ENCODE data around the gene TUBA3E.
"Not testable (repeated sequence)": the region's sequence is repeated elsewhere in the genome, so short reads cannot be mapped to it uniquely, and the experiment has no call there.

Gene TUBA3E

DNA sequence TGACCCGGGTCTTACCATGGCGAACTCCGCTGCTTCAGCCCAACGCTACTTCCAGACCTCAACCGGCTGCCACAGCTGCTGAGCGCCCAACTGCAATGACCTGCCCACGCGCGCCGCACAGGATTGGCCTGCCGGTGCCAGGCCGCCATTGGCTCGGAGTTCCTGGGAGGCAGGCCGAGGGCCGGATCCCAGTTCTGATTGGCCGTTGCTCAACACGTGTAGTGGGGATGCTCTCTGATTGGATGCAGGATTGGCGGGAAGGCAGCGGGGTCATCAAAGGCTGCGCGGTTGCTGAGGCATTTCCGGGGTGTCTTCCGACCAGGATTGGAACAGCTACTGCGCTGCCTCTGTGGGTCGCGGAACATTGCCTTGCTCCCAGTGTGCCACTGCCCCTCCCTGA is at the start of gene TUBA3E:
Gene TUBA3E, minus strand, starts transcription at position 97 of the 400 bp plus-strand sequence. Its CDS starts 79 bp downstream, at position 18.
- DNase-seq, result no peak

GRCh38 chr2:130246430-130246829 is 48.2 kb upstream of the TUBA3E start:
- no peak for DNase-seq

- no peak for DNase-seq
These were observed 47.7 kb upstream of the TUBA3E start for GRCh38 chr2:130245976-130246375.

GRCh38 chr2:130243359-130243758 is 45.1 kb upstream of the TUBA3E start:
- no peak for DNase-seq

DNA sequence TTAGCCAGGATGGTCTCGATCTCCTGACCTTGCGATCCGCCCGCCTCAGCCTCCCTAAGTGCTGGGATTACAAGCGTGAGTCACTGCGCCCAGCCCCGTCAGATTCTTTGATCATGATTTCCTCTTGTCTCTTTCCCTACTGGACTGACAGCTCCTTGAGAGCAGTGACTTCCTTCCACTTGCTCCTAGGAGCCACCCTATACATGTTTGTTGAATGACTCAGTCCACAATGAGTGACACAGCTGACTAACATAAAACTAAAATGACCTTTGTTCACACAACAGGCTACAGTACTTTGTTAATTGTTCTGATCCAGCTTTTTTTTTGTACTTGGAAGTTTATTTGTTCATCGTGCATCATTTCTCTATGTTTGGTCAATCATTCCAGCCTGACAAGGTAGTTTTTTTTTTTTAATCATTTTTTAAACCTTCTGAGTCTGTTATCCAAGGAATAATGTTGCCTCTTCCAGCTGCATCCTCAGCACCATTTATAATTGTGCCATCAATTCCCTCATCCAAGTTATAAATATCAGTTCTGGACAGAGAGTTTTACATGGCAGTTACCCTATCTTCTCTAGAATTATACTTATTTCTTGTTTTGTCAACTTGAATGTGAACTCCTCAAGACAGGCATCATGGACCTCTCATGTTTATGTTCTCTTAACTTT is 42.9 kb upstream of the TUBA3E start:
- no peak for DNase-seq

- DNase-seq, result not testable (repeated sequence)
These were observed 41.3 kb upstream of the TUBA3E start for GRCh38 chr2:130239581-130239980.

DNA sequence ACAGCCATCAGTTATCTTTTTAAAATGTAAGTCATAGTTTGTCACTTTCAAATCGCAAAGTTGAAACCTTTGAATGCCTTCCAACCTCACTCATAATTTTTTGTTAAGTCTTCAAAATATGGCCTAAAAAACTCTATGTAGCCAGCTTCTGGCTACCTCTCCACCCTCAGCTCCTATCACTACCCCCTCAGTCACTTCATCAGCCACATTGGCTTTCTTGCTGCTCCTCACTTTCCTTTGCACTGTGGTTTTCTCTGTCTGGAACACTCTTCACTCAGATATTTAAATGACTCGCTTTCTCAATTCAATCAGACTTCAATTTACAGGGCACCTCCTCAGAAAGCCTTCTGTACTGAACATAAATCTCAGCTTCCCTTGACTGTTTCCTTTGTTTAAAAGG is 34.8 kb upstream of the TUBA3E start:
- not testable (repeated sequence) for DNase-seq

DNA sequence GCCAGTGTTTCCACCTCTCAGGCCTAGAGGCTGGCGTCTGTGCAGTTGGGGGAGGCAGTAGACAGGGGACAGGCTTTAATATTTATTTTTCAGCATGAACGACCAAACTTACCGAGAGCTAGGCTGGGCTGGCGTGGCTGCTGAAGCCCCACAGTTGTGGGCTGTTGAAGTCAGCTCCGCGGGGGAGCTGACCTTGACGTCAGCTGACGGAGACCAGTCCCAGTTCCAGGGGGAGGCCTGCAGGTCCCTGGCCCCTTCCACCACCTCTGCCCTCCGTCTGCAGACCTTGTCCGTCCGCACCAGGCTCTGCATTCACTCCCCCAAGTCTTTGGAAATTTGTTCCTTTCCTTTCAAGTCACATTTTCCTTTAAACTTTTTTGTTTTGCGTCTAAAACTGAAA is 33.4 kb upstream of the TUBA3E start:
- DNase-seq, result no peak

GRCh38 chr2:130230907-130231306 is 32.7 kb upstream of the TUBA3E start:
- not testable (repeated sequence) for DNase-seq

GRCh38 chr2:130230376-130230775 is 32.1 kb upstream of the TUBA3E start:
- not testable (repeated sequence) for DNase-seq

DNA sequence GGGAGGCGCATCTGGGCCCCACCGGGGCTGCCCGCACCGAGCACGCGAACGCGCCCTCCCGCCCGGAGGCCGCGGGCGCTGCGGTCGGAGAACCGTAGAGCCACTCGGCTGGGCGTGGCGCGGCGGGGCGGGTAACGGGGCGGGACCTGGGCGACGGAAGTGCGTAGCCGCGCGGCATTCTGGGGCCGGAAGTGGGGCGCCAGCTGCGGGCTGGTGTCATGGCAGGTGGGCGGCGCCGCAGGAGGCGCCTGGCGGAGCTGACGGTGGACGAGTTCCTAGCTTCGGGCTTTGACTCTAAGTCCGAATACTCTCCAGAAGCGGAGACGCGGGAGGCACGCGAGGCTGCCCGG is 30.9 kb upstream of the TUBA3E start:
- DNase-seq, result not testable (repeated sequence)

DNA sequence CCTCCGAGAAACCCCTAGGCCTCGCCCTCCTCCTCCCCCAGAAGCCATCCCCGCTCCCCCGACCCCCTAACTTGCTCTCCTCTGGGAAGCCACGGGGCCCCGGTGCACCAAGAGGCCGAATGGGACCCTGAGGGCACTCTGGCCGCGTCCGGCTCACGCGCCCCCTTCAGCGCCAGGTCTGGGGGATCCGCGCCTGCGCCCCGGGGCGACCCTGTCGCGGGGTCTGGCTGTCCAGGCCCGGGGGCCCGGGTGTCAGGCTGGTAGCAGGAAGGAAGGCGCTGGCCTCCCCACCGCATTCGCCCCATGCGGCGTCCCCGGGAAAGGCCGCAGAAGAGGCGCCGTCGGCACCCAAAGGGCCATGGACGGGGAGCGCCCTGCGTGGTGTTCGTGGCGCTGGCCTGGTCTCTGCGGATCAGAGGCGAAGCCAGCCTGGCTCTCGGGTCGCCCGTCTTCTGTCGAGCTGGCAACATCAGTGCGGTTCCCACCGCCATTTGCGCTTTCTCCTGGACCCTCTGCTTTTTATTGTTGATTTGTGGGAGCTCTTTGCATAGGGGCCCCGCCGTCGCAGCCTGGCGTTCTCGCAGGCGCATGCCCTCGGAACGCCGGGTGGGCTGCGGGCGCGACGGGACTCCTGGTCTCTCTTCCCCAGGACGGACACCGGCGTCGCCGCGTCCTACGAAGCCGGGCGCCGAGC is 30.4 kb upstream of the TUBA3E start:
- not testable (repeated sequence) for DNase-seq

GRCh38 chr2:130228005-130228404 is 29.8 kb upstream of the TUBA3E start:
- DNase-seq, result not testable (repeated sequence)

DNA sequence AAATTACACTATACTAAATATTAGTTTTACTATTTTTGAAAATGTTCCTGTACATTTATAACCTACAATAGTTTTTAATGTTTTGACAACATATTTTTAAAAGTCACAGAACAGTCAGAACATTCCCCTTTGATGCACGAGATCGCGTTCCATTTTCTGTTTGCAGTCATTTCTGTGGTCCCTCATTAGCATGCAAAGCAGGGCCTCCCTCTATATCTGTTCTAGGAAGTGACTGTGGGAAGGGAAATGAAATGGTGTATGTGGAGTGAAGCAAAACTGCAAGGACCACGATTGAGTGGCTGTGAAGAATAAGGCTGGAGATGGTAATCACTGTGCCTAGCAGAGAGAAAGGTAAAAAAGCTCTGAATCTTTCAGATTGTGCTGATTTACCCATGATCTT is 24.3 kb upstream of the TUBA3E start:
- DNase-seq, result not testable (repeated sequence)

DNA sequence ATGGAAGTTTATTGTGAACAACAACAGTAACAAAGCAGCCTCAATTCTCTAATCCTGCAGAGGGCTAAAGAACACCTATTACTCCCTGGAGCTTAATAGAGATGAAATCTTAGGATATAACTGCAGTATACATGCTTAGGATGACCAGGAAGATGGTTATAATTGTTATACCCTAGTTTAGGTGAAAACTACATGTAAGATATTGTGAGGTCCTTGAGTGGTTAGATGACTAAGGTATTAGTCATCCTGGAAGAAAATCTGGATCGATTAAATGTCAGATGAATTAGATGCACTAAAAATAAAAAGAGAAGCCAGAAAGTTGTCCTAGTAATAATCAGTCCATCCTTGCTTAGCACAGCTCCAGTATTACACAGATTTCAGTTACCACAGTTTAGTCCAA is 22.3 kb upstream of the TUBA3E start:
- DNase-seq, result not testable (repeated sequence)

DNA sequence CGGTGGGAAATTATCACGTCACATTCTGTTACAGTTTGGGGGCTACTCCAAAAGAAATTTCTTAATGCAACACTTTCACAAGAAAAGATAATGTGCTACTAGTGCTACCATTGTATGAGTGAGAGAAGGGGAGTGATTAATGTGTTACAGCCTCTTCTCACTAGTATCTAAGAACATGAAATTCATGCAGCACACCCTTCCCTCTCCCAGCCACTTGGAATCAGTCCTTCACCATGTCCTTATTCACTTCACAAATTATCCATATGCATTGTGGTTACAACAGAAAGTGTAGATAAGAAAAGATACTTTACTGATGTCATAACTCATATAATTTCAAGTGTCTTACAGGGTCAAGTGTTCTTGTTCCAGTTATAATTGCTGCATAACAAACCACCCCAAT is 20.9 kb upstream of the TUBA3E start:
- DNase-seq, result not testable (repeated sequence)

DNA sequence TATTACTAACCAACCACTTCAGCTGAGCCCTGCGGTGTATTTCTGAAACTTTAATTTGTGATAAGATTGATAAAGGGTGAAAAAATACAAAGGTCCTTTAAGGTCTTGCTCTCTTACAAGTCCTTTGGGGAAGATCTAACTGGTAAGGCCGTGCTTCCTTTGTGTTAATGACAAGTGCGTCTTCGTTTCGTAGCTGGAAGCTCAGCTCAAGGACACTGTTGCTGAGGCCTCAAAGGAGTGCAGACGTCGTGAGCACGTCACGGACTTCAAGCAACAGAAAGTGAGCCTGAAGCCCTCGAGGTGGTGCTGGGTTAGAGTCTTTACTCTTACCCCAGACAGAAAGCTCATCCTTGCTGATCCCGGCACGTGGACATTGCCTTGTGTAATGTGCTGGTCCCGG is 8.8 kb upstream of the TUBA3E start:
- DNase-seq, result not testable (repeated sequence)

DNA sequence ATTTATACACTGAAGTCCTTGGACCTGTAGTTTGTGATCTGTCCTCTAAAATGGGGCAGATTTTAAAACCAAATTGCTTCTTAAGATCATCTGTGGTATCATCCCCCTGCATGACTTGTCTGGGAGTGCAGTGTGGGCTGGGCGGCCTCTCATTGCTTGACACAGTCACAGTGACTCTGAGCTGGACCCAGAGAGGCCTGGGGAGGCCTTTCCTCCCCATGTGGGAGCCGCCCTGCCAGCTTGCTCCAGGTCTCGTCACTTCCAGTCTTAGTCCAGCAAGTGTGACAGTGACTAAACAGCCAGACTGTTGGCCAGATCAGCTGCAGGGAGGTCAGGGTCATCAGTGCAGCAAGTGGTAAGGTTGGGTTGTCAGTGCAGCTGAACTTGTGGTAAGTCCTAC is 4.9 kb upstream of the TUBA3E start:
- DNase-seq, result not testable (repeated sequence)

- DNase-seq, result not testable (repeated sequence)
These were observed 4.3 kb upstream of the TUBA3E start for GRCh38 chr2:130202518-130202917.

GRCh38 chr2:130196052-130196451 is 2.2 kb downstream of the TUBA3E start:
- not testable (repeated sequence) for DNase-seq

DNA sequence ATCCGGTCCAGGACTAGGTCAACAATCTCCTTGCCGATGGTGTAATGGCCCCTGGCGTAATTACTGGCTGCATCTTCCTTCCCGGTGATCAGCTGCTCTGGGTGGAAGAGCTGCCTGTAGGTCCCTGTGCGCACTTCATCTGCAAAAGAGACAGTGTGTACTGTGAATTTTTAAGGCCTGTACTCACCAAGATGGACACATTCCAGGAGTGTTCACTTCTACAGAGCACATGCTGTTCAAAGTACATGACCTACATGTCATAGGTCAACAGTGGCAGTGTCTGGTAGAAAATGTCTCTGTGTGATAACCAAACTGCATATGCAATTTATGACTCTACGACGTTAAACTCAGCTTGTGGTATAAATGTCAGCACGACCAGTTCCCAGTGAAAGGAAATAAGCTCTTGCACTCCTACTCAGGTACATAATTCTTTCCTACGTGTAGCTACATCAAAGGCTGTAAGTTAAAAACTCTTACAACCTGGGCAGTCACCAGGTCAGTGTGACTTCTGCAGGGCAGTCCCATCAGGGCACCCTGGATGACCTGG is 3.1 kb downstream of the TUBA3E start:
- DNase-seq, result not testable (repeated sequence)

DNA sequence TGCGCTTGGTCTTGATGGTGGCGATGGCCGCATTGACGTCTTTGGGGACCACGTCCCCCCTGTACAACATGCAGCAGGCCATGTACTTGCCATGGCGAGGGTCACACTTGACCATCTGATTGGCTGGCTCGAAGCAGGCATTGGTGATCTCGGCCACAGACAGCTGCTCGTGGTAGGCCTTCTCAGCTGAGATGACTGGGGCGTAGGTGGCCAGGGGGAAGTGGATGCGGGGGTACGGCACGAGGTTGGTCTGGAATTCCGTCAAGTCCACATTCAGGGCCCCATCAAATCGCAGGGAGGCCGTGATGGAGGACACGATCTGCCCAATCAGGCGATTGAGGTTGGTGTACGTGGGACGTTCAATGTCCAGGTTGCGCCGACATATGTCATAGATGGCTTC is 4.4 kb downstream of the TUBA3E start:
- not testable (repeated sequence) for DNase-seq

- DNase-seq, result not testable (repeated sequence)
These were observed 5.8 kb downstream of the TUBA3E start for GRCh38 chr2:130192451-130192850.

DNA sequence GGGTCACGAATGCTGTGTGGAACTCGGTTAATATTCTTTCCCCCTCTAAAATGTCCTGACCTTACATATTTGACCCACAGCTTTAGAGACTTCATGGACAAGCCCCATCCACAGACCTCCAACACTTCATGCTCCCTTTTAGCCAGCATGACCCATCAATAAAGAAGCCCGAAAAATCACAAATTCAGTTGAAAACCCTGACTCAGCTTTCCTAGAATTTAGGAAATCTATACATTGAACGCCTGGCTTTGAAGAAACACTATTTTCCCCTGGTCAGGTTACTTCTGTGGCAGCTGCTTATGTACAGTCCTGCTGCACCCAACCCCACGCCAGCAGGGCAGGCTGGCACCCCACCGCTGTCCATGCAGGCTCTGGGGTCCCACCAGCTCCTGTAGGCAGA is 6.9 kb downstream of the TUBA3E start:
- DNase-seq, result not testable (repeated sequence)

Data from GF-D8 (cell line).